ENCODE measurements around the gene RTL5.

Gene RTL5

DNA sequence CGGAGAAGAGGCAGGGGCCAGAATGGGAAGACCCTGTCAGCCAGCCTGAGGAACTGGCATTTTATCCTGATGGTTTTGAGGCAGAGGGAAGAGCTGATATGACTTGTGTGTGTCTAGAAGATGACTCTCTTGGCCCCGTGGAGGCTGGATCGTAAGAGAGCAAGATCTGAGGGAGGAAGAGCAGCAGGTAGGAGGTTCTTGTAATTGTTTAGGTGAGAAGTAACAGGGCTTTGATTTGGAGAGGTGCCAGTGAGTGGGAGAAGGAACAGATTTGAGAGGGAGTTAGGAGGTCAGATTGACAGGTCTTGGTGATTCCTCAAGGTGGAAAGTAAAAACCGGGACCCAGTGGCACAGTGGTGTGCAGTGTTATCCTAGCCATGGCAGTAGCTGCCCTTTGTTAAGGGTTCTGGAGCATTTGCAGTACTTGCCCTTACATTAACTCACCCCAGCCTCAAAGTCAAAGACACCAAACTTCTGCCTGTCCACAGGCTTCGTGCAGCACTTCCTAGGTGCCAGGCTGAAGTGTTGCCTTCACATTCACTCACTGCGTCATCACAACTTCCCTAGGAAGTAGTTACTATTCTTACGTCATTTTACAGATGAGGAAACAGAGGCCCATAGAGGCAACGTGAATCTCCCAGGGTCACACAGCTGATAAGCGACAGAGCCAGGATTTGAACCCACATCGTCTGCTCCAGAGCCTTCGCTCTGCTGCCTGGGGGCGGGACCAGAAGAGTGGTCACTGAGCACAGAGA, 23.7 kb downstream of the RTL5 start:
- DNase-seq (ENCODE audit: low spot score), result no peak

DNA sequence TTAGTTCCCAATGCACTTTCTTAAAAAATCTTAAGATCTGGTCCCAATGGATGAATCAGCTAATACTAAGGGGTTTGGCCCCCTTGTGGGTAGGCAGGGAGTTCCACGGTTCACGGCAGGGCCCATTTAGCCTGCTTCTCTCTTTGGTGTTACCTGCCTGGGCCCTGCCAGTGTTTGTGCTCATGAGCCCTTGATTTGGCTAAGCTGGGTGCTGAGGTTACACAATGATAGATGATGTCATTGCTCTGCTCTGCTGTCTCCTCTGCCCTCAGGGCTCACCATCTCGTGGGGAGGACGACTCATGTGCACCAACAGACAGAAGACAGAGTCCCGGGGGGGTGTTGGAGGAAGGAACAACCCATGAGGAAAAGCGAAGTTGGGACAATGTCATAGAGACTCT, 24.4 kb downstream of the RTL5 start:
- peak; percentile 22 for DNase-seq (ENCODE audit: low spot score)

DNA sequence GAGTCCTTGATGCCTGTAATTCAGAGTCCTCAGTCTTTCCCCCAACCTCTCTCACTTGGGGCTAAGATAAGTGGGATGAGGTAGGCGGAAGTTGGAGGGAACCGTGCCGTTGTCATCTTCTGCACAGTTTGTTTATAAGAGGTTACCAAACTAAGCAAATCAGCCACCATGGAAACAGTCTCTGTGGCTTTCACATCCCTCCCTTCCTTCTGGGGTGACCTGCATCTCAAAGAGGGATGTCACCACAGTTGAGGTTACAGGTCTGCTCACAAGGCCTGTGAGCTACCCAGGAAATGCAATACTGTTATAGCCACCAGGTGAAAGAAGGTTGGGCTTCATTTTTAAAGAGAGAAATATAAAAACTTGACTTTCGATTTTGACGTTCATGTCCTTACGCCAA, 26.3 kb downstream of the RTL5 start:
- DNase-seq (ENCODE audit: low spot score), result no peak

DNA sequence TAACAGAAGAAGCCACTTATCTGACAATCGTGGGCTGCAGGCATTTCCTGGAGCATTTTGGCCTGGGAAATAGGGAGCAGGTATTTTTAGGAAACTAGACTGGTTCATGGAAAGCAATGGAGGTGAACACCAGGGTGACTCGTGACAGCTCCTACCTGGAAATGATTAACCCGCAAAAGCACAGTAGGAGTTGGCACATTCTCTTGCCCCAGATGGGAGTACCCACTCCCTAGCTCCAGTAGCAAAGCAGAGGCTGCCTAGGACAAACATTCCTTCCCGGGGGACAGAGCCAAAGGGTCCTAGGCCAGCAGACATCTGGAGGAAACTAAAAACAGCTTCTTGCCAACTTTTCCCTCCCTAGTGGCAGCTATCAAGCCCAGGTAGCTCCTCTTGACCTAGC, 29.0 kb downstream of the RTL5 start:
- DNase-seq (ENCODE audit: low spot score), result no peak

DNA sequence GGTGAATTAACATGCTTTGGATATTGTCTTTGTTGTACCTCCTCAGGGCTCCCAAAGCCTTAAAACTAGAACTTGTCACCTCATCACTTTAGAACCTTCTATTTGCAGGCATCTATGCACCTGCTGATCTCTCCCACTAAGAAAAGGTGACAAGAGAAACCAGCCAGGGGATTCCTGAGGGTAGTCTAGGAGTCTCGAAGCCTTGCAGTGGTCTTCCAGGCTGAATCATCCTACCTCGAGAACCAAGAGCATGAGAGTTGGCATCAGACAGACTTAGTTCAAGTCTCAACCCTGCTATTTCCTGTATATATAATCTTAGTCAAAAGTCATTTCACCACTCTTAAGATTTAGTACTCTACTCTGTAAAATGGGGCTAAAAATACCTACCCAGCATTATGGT, 29.6 kb downstream of the RTL5 start:
- no peak for DNase-seq (ENCODE audit: low spot score)

DNA sequence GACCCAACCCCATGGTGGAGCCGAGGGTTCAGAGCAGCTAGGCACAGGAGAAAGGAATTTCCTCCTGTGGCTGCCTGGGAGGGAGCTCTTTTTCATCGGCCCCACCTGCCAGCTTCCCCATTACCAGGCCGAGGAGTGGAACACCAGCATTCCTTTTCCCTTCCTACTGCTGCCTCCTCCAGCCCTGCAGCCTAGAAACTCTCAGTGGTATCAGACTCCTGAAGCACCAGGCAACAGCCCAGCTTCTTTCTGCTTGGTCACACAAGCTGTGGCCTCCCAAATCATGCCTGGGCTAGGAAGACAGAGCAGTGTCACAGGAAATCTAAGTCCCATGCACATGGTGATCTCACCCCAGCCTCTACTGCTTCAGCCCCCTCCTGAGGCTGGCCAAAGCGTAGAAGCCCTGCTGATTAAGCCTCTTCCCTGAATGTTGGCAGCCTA, 30.1 kb downstream of the RTL5 start:
- no peak for DNase-seq (ENCODE audit: low spot score)

DNA sequence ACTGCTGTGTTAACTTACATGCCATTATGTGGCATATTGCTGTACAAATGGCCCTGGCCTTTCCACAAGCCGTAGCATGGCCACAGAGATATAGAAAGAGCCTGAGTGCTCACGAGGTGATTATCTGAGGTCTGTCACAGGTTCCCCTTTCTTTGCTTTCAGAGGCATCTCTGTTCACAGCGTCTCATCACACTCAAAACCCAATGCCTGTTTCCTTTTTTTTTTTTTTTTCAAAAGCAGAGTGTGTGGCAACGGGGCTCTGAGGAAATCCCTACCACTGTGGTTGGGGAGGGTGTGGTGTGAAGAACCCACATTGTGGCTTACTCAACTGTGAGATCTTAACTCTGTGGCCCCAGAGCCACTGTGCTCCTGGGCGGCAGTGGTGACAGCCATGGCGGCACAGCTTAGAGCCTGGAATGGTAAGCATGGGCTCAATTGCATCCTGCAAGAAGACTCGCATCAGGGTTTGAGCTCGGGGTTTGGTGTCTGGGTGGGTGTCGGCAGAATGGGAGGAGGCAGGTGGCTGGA, 30.8 kb downstream of the RTL5 start:
- DNase-seq (ENCODE audit: low spot score), result peak; percentile 27

DNA sequence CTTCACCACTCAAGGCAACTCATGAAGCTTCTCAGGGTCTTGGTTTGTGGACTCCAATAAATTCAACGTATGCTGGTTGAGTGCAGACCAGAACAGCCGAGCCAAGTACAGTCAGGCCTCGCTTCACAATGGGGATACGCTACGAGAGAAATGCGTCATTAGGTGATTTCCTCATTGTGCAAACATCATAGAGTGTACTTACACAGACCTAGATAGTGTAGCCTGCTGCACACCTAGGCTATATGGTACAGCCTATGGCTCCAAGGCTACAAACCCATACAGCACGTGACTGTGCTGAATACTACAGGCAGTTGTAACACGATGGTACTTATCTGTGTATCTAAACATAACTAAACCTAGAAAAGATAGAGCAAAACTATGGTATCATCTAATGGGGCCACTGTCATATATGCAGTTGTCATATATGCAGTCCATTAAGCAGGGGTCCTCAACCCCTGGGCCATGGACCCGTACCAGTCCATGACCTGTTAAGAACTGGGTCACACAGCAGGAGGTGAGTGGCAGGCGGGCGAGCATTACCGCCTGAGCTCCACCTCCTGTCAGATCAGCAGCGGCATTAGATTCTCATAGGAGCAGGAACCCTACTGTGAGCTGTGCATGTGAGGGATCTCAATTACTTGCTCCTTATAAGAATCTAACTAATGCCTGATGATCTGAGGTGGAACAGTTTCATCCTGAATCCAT, 31.5 kb downstream of the RTL5 start:
- DNase-seq (ENCODE audit: low spot score), result no peak

DNA sequence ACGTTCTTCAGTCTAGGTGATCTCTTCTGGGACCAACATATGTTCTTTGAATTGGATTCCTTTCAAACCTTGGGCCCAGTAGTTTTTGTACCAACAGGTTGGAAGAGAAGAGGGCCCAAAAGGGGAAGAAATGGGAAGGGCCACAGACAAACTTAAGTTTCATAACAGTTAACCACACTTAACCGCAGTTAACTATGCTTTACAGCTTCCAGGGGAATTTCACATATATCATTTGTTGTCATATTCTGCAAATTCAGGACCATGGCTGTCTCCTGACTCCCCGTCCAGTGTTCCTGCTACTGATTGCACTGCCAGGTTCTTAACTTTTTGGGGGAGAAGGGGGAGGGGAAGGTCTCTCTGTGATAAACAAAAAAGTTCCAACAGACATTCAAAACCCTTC, 34.6 kb downstream of the RTL5 start:
- DNase-seq (ENCODE audit: low spot score), result no peak

DNA sequence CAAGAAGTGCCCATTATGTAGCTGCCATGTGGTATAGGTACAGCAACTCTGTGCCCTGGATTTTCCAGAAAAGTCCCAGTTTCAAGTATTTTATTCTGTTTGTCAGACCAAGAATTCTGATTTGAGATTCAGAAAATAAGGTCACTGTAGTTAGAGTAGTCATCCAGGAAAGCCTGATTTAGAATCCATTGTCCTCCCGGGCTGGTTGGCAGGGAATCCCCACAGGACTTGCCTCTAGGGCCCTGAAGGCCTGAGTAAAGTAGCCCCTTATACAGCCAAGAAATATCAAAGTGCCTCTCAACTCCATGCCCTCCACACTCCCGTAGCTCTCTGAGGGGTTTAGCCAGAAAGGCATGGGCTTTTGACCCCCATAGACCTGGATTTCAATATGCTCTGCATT, 36.3 kb downstream of the RTL5 start:
- no peak for DNase-seq (ENCODE audit: low spot score)

DNA sequence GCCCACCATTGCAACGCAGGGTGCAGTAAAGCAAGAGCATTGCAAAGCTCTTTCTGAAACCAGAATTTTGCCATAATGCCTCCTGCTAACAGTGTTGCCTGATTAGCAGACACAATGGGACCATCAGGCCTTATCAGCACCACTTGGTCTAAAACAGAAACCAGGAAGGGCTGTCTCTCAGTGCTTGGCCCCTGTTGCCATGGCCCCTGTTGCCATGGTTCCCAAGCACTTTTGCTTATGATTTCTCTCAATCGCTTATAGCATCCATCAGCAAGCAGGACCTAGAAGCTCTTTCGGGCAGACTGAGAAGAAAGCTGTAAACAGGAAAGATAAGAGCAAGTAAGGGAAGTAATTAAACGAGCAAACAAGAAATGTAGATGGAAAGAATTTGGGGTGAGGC, 36.8 kb downstream of the RTL5 start:
- no peak for DNase-seq (ENCODE audit: low spot score)

DNA sequence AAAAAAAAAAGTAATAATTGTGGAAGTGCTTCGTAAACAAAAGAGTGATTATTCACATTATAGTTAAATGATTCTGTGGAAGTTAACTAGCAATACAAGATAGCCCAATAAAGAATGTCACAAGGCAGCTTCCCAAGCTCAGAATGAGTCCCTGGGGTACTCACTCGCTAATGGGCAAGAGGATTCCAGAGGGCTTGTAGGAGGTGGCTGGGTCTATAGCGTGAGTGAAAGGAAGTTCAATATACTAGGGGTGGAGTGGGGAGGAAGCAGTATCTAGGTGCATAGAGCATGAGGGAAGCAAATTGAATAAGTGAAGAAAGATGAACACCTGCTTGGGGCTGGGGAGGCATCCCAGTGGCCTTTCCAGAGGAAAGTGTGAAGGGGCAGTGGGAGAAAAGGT, 42.5 kb downstream of the RTL5 start:
- no peak for DNase-seq (ENCODE audit: low spot score)

DNA sequence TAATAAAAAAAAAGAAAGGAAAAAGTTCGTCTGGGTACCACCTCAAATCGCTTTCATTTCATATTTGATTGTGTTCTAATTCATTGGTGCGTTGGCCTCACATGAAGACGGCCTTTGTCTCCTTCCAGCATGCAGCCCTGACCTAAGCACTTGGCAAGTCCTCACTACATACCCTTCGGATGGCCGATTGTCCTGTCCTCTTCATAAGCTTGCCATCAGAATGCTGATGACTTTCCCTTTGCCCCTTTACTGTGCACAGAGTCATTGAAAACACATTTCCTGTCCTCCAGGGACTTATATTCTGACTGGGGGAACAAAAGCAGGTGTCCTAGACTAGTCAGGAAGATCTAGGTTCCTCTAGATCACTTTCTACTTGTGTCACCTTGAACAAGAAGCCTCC, 43.0 kb downstream of the RTL5 start:
- DNase-seq (ENCODE audit: low spot score), result no peak

DNA sequence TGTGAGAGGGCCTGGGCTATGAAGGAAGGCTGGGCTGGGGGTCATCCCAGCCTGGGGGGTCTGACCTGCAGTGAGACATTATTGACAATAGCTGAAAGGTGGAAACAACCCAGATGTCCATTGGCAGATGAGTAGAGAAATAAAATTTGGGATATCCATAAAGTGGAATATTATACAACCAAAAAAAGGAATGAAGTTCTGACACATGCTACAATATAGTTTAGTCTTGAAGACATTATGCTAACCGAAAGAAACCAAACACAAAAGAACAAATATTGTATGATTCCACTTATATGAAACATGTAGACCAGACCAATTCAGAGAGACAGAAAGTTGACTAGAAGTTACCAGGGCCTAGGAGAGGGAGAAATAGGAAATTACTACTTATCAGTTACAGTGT, 44.7 kb downstream of the RTL5 start:
- DNase-seq (ENCODE audit: low spot score), result no peak

DNA sequence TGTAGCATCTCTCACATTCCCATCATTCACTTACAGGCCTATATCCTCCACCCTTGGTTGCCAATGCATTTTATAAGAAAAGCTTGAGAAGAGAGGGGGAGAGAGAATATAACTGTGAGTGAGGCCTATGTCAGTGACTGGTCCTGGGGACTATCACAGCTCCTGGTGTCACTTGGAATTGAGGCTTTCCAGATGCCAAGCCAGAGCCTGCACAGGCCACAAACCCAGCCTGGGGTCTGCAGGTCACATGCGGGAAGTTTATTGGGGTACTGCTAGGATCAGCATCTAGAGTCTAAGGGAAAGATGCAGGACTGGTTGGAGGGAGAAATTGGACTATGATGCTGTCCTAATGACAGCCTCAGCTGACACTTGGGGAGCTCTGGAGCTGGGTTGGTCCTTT, 47.6 kb downstream of the RTL5 start:
- no peak for DNase-seq (ENCODE audit: low spot score)

DNA sequence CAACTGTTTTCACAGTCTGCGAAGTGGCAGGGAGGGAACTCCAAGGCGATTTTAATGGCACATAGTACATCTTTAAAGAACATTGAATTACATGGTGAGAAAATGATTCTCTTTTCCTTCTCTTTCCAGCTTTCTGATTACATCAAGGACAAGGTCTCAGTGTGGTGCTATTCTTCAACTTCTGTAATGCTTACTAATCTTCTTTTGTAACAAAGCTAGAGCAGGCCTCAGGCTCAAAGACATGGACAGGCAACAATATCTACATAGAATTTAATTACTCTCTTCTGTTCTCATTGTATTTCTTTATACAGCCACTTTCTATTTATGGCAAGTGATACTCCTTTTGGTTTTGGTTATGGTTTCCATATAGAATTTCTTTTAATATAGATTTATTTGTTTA, 48.4 kb downstream of the RTL5 start:
- DNase-seq (ENCODE audit: low spot score), result no peak

DNA sequence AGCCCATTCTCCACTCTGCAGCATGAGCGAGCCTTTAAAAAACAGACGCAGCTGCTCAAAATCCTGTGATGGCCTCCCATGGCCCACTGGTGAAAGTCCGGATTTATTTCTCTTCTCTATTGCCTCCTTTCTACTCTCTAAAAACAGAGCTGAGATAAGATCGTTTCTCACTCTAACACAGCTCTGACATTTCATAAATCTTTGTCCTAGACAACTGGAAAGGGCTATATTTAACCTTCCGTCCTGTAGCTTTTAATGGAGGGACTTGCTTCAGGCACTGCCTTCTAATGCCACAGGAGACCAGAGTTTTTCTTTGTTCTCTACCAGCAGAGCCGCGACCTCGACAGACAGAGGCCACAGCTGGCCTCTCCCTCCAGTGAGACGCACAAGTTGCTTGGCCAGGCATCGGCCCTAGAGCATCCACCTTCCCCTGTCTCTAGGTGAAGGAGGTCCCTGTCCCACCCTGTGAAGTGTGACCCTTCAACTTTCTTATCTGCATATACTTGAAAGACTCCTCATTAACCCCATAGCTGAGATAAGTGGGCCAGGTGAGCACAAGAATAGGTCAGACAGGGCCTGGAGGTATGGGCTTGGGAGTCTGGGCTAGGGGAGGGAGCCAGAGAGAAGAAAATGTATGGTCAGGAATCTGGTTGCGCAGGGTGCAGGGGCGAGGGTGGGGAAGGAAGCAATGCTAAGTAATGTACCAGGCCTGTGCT, 50.0 kb downstream of the RTL5 start:
- no peak for DNase-seq (ENCODE audit: low spot score)

DNA sequence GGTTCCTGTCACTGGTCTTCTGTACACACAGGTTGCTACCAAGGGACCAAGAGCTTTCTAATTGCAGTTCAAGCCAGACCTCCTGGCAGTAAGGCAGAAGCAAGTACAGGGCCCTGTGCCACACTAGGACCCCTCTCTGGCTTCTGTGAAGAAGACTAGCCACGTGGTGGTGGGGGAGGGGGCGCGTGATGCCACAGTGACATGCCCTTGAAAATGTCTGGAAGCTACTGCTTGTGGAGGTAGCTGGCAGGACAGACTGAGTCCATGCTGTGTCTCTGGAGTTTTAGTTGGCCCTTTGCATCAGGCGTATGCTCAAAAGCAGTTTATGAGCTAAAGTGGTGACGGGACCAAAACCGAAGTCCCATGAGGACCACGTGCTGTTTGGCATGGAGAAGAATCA, 50.9 kb downstream of the RTL5 start:
- no peak for DNase-seq (ENCODE audit: low spot score)

DNA sequence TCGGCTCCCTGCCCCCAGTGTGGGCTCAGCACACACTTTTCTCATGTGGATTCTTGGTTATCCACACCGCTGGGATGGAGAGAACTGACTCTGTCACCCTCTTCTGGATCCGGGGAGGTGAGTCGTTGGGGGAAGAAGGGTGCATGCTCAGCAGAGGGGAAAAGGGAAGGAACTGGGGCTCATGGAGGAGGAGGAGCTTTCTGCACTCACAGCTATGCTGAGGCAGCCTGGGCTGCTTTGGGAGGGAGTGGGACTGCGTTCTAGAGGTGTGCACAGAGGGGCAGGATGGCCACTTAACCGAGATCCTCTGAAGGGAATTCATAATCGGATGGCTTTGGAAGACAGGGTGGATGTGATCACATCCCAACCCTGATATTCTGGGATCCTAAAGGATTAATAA, 51.6 kb downstream of the RTL5 start:
- no peak for DNase-seq (ENCODE audit: low spot score)

DNA sequence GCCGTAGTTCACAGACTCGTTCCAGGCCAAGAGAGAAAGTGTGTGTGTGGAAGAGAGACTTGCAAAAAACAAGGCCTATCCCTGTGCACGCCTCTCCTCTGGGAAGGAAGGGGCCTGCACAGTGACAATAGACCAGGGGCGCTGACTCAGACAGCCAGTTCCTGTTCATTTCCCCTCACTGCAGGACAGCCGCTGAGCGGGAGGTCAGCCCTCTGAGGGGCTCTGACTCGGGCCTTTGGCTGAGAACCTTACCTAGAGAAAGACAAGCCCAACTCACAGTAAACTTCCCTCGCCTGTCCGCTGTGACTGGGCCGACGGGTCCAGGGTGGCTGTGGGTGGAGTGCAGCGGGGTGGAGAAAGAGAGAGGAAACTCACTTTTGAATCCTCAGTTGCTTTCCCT, 52.1 kb downstream of the RTL5 start:
- no peak for DNase-seq (ENCODE audit: low spot score)

DNA sequence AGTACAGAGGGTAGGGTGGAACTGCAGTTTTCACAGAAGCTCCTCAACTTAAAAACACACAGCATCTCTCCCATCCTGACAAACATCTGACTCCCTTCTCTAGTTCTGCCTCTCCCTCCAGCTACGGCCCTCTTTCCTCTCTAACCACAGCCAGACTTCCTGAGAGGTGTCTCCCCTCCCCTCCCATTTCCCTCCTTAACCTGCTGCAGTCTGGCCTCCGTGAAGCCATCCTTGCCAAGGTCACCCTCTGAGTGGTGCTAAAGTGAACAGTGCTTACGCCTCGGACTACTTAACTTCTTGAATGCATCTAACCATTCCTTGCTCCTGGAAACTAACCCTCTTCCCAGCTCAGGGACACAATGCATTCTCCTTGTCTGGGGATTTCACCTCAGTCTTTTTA, 53.3 kb downstream of the RTL5 start:
- no peak for DNase-seq (ENCODE audit: low spot score)
